Measurements from ENCODE around the gene ARHGAP10. TPM values are rescaled to one million over a fixed set of nuclear protein-coding genes. Genes with fewer than 3 reads are reported as not detected.

The ARHGAP10 gene
- total RNA-seq, 4 donors from 2014 or later, result 26.5 to 117 (median 29.7) TPM

- intact Hi-C loops (cut with DNase I), result no loop called here
- no peaks in the 10 kb centered on the region for H3K27me3 ChIP-seq
- TF ChIP-seq CTCF (IDR thresholded peaks at IDR 0.05) (no peak), POLR2A (IDR thresholded peaks at IDR 0.05) (no peak)
- no peaks in the 10 kb centered on the region for H3K9me3 ChIP-seq
- peaks cover 10 to 87% (median 12%) of the 10 kb centered on the region in 3 donors for H3K4me1 ChIP-seq
- H3K27ac ChIP-seq, result no peak overlapping the region
- no peak overlapping the region for H3K4me3 ChIP-seq
- no peak for DNase-seq
- 73 to 90% methylated on average over 6 to 7 of the region's 7 CpGs for WGBS, 2 donors
- H3K36me3 ChIP-seq, result no peaks in the 10 kb centered on the region
These were observed 7.4 kb downstream of the ARHGAP10 start for GRCh38 chr4:147739239-147739823.

- WGBS, 2 donors, result 77 to 97% methylated on average over 2 to 3 of the region's 3 CpGs
- Histone ChIP-seq H3K4me1 (peaks cover 8 to 83% (median 10%) of the 10 kb centered on the region in 3 donors), H3K9me3 (no peaks in the 10 kb centered on the region), H3K4me3 (no peak overlapping the region), H3K27ac (no peak overlapping the region), H3K27me3 (no peaks in the 10 kb centered on the region), H3K36me3 (no peaks in the 10 kb centered on the region)
- TF ChIP-seq CTCF (IDR thresholded peaks at IDR 0.05) (no peak), POLR2A (IDR thresholded peaks at IDR 0.05) (no peak)
- no peak for DNase-seq
- intact Hi-C loops (cut with DNase I), result no loop called here
These were observed 8.3 kb downstream of the ARHGAP10 start for GRCh38 chr4:147740176-147740575.

GRCh38 chr4:147741190-147741788, 9.4 kb downstream of the ARHGAP10 start:
- Histone ChIP-seq H3K4me3 (no peak overlapping the region), H3K9me3 (no peaks in the 10 kb centered on the region), H3K4me1 (peaks cover 8 to 73% (median 10%) of the 10 kb centered on the region in 3 donors), H3K36me3 (no peaks in the 10 kb centered on the region), H3K27ac (peak overlapping the region in 1 of 4 donors; percentile 36), H3K27me3 (no peaks in the 10 kb centered on the region)
- TF ChIP-seq POLR2A (IDR thresholded peaks at IDR 0.05) (no peak), CTCF (IDR thresholded peaks at IDR 0.05) (no peak)
- intact Hi-C loops (cut with DNase I), result no loop called here
- DNase-seq, result no peak
- WGBS, 2 donors, result 56 to 73% methylated on average over 1 of the region's 1 CpG

GRCh38 chr4:147747787-147748454, 16.0 kb downstream of the ARHGAP10 start:
- peaks cover 0 to 5% (median 0%) of the 10 kb centered on the region in 3 donors for H3K36me3 ChIP-seq
- H3K9me3 ChIP-seq, result no peaks in the 10 kb centered on the region
- no peak overlapping the region for H3K4me3 ChIP-seq
- no peak for TF ChIP-seq CTCF (IDR thresholded peaks at IDR 0.05)
- TF ChIP-seq POLR2A (IDR thresholded peaks at IDR 0.05), result no peak
- no peak for DNase-seq
- whole genome bisulfite sequencing, 2 donors, result 84 to 89% methylated on average over 5 of the region's 5 CpGs
- H3K27ac ChIP-seq, result no peak overlapping the region
- intact Hi-C loops (cut with DNase I), result no loop called here
- H3K27me3 ChIP-seq, result no peaks in the 10 kb centered on the region
- H3K4me1 ChIP-seq, result peaks cover 4 to 46% (median 14%) of the 10 kb centered on the region in 3 donors

GRCh38 chr4:147749811-147750321, 18.0 kb downstream of the ARHGAP10 start:
- 29 to 37% methylated on average over 3 of the region's 3 CpGs for WGBS, 2 donors
- Histone ChIP-seq H3K27ac (no peak overlapping the region), H3K27me3 (no peaks in the 10 kb centered on the region), H3K4me3 (no peak overlapping the region), H3K9me3 (no peaks in the 10 kb centered on the region), H3K36me3 (peaks cover 0 to 5% (median 0%) of the 10 kb centered on the region in 3 donors), H3K4me1 (peaks cover 0 to 54% (median 25%) of the 10 kb centered on the region in 3 donors)
- no peak for TF ChIP-seq POLR2A (IDR thresholded peaks at IDR 0.05)
- no peak for TF ChIP-seq CTCF (IDR thresholded peaks at IDR 0.05)
- DNase-seq, result no peak
- intact Hi-C loops (cut with DNase I), result no loop called here

Data from esophagus squamous epithelium (tissue), 5 donors.